ENCODE data around the gene HSPD1. TPM values are rescaled to one million over a fixed set of nuclear protein-coding genes. Genes with fewer than 3 reads are reported as not detected.
A peak's percentile ranks its signal among the peaks of the same experiment; 100 is the strongest.

The HSPD1 gene
- total RNA-seq = 155 and 307 TPM in 2 replicates

DNA sequence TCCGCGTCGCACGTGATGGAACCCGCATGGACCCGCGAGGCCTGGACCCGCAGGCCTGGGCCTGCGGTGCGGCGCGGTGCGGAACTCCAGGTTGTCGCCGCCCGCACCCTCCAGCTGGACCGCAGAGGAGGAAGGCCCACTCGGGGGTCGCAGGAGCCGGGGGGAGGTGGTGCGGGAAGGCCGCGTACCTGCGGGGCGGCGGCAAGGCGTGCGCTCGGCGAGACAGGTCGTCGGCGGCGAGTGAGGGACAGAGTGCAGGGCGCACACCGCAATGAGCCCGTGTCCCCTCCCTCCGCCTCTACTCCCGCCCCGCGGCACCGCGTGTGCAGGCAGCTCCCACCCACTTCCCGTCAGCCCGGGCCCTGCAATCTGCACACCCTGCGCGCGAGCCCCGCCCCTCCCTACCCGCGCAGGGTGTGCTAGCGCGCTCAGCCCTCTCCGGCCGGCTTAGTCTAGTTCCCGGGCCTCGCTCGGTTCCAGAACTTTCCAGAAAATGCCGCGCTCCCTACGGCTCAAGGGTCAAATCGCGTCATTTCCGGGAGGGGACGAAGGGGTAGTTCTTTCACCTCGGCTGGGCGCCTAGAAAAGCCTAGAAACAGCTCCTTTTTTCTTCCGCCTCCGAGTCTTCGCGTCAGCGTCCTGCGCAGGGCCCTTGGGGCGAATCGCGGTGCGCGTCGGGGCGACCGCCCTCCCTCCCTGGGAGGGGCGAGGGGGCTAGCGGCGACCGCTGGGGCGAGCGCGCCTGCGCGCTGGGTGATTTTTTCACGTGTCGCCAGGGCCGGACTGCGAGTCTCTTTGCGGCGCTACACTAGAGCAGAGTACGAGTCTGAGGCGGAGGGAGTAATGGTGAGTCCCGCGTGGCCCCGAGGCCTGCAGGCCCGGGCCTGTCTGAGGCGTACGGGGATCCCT, at the start of gene HSPD1, which contains the start of gene HSPE1:
Gene HSPD1 (minus strand): TSS at position 247 of the 909 bp plus-strand sequence. CDS start 992 bp downstream, outside the sequence.
Gene HSPE1 (plus strand): TSS at position 786 of the 909 bp plus-strand sequence. CDS start 58 bp downstream, at position 844.
- peak; percentile 100 for DNase-seq

DNA sequence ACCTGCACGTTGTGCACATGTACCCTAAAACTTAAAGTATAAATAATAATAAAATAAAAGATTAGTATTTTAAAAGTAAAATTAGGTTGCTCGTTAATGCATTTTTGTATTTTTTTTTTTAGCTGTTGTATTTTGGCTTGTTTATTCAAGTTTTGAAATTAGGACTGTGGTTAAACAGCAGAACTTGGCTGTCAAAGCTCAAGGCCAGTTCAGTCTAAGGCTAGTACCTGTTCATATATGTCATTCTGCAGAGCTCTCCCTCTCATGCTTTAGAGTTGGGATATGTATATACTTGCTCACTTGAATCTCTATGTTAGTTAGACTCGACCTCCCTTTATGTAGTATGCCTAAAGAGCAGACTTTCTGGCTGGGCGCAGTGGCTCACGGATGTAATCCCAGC, 48.9 kb upstream of the HSPD1 start:
- DNase-seq = no peak

DNA sequence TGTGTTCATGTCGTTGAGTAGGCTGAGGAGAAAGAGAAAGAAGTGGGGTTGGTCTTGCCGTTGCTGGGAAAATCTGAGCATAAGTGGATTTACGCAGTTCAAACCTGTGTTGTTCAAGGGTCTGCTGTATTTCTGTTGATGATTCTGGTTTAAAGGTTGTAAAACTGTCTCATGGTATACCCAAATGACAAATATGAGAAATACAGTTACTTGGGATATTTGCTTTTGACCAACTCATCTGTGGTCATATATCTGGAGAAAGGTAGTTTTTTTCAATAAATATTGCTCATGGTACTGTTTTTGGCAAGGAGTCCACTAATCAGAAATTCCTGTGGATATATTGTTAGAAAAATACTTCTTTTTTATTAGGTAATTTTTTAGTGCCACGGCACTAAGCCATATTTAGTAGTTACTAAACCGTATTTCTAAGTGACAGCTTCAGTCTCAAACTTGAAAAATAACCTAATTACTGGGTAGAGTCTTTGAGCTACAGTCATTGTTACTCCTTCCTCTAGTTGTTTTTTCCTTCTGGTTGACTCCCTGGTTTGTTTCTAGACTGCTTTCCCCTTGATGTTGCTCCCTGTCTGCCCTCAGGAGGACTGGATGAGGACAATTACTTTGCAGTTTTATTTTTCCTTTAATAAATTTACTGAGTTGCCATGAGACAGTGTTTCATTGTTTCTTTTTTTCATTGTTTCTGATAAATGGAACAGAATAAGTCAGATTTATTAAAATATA, 47.7 kb upstream of the HSPD1 start:
- DNase-seq = peak; percentile 60

DNA sequence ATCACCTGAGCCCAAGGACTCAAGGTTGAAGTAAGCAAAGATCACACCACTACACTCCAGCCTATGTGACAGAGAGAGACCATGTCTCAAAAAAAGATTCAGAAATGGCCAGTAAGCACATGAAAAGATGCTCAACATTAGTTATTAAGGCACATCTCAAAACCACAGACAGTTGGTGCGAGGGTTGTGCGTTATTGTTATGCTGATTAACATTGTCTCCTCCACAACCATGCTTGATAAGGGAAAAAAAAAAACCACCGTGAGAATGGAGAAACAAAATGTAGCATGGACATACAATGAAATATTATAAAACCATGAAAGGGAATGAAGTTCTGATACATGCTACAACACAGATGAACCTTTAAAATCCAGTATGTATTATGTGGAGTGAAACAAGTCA, 43.6 kb upstream of the HSPD1 start:
- no peak for DNase-seq

DNA sequence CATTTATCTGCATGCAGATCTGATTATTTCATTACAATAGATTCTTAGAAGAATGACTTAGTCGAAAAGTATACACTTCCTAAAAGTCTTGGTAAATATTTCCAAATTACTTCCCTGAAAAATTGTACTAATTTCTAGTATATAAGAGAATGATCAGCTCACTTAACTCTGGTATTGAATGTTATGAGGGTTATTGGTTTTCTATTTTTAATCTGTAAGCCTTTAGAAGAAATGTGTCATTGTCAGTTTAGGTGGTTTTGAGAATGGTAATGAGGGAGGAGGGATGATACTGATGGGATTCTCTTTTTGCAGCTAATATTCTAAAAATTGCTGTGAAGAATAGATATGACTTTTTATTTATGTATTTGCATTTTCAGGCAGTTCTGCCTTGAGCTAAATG, 40.1 kb upstream of the HSPD1 start:
- no peak for DNase-seq

GRCh38 chr2:197538412-197538811, 38.8 kb upstream of the HSPD1 start:
- DNase-seq = peak; percentile 61

DNA sequence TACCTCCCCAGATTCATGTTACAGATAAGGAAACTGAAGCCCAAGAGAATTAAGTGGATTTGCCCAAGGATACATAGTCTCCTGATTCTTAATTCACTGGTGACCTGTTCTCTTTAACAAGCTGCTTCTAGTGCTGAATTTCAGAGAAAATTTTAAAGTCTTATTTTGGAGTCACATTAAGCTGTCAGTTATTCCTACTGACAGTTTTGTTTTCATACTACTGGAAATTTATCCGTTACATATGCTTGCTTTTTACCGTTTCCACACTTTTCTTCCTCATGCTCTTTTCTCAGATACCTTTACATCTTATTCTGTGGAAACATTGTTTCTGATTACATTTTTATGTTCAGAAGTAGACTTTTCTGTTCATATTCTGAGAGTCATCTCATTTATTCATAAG, 17.5 kb upstream of the HSPD1 start:
- DNase-seq = peak; percentile 4

GRCh38 chr2:197516393-197516761, 16.7 kb upstream of the HSPD1 start:
- peak; percentile 40 for DNase-seq

- peak; percentile 98 for DNase-seq
These were observed 16.2 kb upstream of the HSPD1 start, which contains the start of gene MOB4 for GRCh38 chr2:197515739-197516392. Gene MOB4 (plus strand): TSS chr2:197516066. CDS start chr2:197516087, 21 bp downstream.

DNA sequence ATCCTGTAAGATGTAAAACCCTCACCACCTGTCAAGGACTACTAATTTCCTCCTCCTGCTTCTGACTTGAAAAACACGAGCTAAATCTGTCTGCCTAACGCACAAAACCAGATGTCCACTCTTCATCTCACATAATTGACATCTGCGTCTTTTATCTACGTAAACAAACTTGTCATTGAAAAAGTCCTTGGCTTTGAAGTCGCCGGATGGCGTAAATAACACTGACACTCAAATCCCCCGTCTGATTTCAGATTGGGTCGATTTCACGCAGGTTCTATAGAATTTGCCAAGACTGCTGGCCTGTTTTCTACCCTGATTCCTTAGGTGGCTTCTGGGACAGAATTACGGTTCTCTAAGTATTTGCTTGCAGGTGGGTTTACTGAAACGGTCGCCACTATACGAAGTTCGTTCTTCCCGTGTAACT, 15.7 kb upstream of the HSPD1 start:
- no peak for DNase-seq

- peak; percentile 18 for DNase-seq
These were observed 15.1 kb upstream of the HSPD1 start for GRCh38 chr2:197514754-197515153.

DNA sequence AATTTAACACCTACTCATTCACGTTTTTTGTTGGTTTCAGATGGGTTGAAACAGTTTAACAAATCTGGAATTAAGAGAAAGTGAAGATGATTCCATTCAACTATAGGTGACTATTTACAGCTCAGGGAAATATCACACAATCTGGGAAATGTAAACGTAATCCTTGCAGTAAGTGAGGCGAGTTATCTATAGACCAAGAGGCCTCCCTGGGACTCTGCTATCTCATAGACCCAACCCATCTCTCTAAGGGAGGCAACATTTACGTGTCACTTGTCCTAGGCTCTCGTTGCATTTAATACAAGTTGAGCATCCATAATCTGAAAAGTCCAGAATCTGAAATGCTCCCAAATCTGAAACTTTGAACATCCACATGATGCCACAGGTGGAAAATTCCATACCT, 14.3 kb upstream of the HSPD1 start:
- no peak for DNase-seq

DNA sequence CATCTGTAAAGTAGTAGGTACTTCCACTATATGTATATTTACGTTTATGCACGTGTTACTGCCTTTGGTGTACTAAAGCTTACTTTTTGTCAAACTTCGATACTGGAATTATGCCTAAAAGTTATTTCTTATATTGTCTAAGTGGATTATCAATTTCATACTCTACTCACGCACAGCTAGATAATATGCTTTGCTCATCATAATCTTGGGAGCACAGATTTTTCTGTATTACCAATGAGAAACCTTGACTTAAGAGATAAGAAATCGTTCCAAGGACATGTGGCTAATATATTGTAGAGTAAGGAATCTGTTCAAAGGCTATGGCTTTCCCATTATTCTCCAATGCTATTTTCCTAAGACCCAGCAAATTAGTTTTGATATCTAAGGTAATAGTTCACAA, 7.0 kb upstream of the HSPD1 start:
- no peak for DNase-seq

DNA sequence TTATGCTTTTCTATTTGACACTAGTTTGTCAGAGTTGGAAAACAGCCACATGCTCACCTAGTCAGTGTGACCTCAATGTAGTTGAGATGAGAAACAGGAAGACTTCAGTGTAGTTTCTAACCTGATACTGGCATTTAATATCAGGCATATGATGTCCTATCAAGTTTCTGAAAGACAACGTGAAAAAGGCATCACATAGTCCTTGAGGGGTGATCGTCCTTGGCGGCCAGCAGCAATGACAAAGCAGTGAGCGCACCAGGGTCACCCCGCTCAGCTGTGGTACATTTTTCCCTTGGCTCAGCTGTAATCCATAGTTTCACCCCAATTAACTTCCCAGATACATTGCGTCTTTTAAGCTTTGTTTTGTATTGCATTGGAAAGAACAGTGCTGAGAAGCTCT, 4.9 kb upstream of the HSPD1 start:
- DNase-seq = no peak

GRCh38 chr2:197504000-197504399, 4.4 kb upstream of the HSPD1 start:
- DNase-seq = no peak

DNA sequence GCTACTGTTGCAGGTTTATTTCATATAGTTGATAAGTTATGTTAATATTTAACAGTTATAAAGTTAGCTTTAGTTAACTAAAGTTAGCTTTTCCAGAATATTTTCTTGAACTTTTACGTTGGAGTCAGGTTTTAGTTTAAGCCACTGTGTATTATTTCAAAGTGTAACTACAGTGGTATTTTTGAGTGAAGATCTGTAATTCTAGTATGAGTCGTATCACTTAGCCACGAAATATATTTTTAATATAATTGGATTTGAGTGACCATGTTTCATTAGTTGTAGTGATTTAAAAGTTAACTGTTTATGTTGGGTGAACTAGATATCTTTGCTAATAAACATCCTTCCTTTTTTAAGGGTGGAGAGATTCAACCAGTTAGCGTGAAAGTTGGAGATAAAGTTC, 3.0 kb upstream of the HSPD1 start:
- no peak for DNase-seq

GRCh38 chr2:197502201-197502600, 2.6 kb upstream of the HSPD1 start:
- no peak for DNase-seq

GRCh38 chr2:197500503-197501131, 977 bp upstream of the HSPD1 start:
- DNase-seq = peak; percentile 32

- DNase-seq = peak; percentile 75
These were observed 575 bp downstream of the HSPD1 start for GRCh38 chr2:197498937-197499593.

- DNase-seq = no peak
These were observed 1.3 kb downstream of the HSPD1 start for GRCh38 chr2:197498235-197498936.

DNA sequence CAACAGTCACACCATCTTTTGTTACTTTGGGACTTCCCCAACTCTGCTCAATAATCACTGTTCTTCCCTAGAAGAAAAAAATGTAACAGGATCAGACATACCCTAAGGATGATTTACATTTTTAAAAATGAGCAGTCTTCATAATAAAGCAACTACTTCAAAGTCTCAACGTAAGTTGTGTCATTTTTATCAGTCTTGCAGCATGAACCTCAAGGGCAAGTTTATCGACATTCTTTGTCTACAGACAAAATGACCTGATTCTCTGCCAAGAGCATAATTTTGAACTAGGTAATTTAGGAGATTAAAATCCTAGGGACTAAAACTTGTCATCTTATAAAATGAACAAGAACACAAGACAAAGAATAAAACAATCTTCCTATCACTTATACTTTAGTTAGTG, 2.3 kb downstream of the HSPD1 start:
- no peak for DNase-seq
